Activated CD4-positive, alpha-beta memory T cell treated with anti-CD3 and anti-CD28 coated beads for 36 hours (primary cell): Measurements from ENCODE around the gene ODF2. TPM values are rescaled to one million over a fixed set of nuclear protein-coding genes. Genes with fewer than 3 reads are reported as not detected.
"Not testable (repeated sequence)": the region's sequence is repeated elsewhere in the genome, so short reads cannot be mapped to it uniquely, and the experiment has no call there.

ENCODE experiments used
- CTCF ChIA-PET: fragments of 350-600 bp; sonication (Branson Sonifier 250); formaldehyde crosslinking; loops from one replicate; lab custom pipeline; 2021; ENCODE audit warnings: antibody characterized with exemption, inconsistent platforms; lab: Charles Lee
- POLR2A ChIA-PET: fragments of 350-600 bp; sonication (Branson Sonifier 250); formaldehyde crosslinking; loops from one replicate; lab custom pipeline; 2021; ENCODE audit warnings: antibody characterized with exemption; lab: Charles Lee
- DNase-seq: peaks from one replicate; pipeline ENCODE4 v3.0.0-alpha.2; 2020
- H3K27ac Mint-ChIP-seq: one replicate; pipeline ENCODE4 v1.8.0; 2021; ENCODE audit warnings: mixed read lengths
- H3K27me3 Mint-ChIP-seq: one replicate; pipeline ENCODE4 v1.8.0; 2021; ENCODE audit warnings: mixed read lengths
- H3K36me3 Mint-ChIP-seq: one replicate; pipeline ENCODE4 v1.8.0; 2021; ENCODE audit warnings: mixed read lengths
- H3K4me1 Mint-ChIP-seq: one replicate; pipeline ENCODE4 v1.8.0; 2021; ENCODE audit warnings: low read depth, mixed read lengths
- H3K4me3 Mint-ChIP-seq: one replicate; pipeline ENCODE4 v1.8.0; 2021; ENCODE audit warnings: mild to moderate bottlenecking, mixed read lengths
- H3K9me3 Mint-ChIP-seq: one replicate; pipeline ENCODE4 v1.8.0; 2021; ENCODE audit warnings: mixed read lengths
- intact Hi-C: fragments of 100-400 bp; cut with micrococcal nuclease; formaldehyde crosslinking; loops from one replicate; pipeline ENCODE4 v1.15.1; 2023
- total RNA-seq, 2 experiments: library from RNA; stranded (reverse); gene quantifications; one replicate each; pipeline ENCODE4 v1.2.3, GENCODE V29; 2021

ODF2 gene
- total RNA-seq, 2 experiments from 2014 or later, result 68.9 to 72.8 TPM

GRCh38 chr9:128493424-128493823, 37.6 kb downstream of the ODF2 start:
- H3K27ac Mint-ChIP-seq, result no peak overlapping the region
- H3K4me1 Mint-ChIP-seq, result no peaks in the 10 kb centered on the region
- no peaks in the 10 kb centered on the region for H3K27me3 Mint-ChIP-seq
- CTCF ChIA-PET, result no interaction called here
- no peak for DNase-seq
- no peak overlapping the region for H3K4me3 Mint-ChIP-seq
- POLR2A ChIA-PET, result no interaction called here
- intact Hi-C loops, result no loop called here
- H3K9me3 Mint-ChIP-seq, result no peaks in the 10 kb centered on the region
- H3K36me3 Mint-ChIP-seq, result peaks cover 33% of the 10 kb centered on the region

GRCh38 chr9:128494108-128494745, 38.4 kb downstream of the ODF2 start:
- H3K27me3 Mint-ChIP-seq, result no peaks in the 10 kb centered on the region
- ChIA-PET CTCF (no interaction called here), POLR2A (no interaction called here)
- H3K27ac Mint-ChIP-seq, result no peak overlapping the region
- H3K4me3 Mint-ChIP-seq, result no peak overlapping the region
- no peaks in the 10 kb centered on the region for H3K4me1 Mint-ChIP-seq
- peaks cover 34% of the 10 kb centered on the region for H3K36me3 Mint-ChIP-seq
- intact Hi-C loops, result no loop called here
- no peak for DNase-seq
- H3K9me3 Mint-ChIP-seq, result no peaks in the 10 kb centered on the region

- ChIA-PET CTCF (interaction anchor here (1.0 kb wide), 1 partner anchor 56 kb away, joined by 4 read pairs; no protein-coding TSS in a partner anchor), POLR2A (no interaction called here)
- Mint-ChIP-seq H3K27me3 (no peaks in the 10 kb centered on the region), H3K27ac (no peak overlapping the region), H3K36me3 (peaks cover 31% of the 10 kb centered on the region), H3K4me3 (no peak overlapping the region), H3K9me3 (no peaks in the 10 kb centered on the region), H3K4me1 (no peaks in the 10 kb centered on the region)
- intact Hi-C loops, result no loop called here
- DNase-seq, result no peak
Observed at GRCh38 chr9:128494746-128495129, 38.9 kb downstream of the ODF2 start.

GRCh38 chr9:128495296-128495695, 39.5 kb downstream of the ODF2 start:
- peak overlapping the region; percentile 4 for H3K27ac Mint-ChIP-seq
- ChIA-PET POLR2A (no interaction called here), CTCF (interaction anchor here (1.0 kb wide), 1 partner anchor 56 kb away, joined by 4 read pairs; no protein-coding TSS in a partner anchor)
- H3K4me1 Mint-ChIP-seq, result no peaks in the 10 kb centered on the region
- H3K9me3 Mint-ChIP-seq, result no peaks in the 10 kb centered on the region
- H3K36me3 Mint-ChIP-seq, result peaks cover 34% of the 10 kb centered on the region
- intact Hi-C loops, result no loop called here
- no peak for DNase-seq
- H3K4me3 Mint-ChIP-seq, result no peak overlapping the region
- no peaks in the 10 kb centered on the region for H3K27me3 Mint-ChIP-seq

GRCh38 chr9:128495804-128496417, 40.1 kb downstream of the ODF2 start:
- H3K4me3 Mint-ChIP-seq, result no peak overlapping the region
- H3K27me3 Mint-ChIP-seq, result no peaks in the 10 kb centered on the region
- ChIA-PET POLR2A (no interaction called here), CTCF (interaction anchor here (1.0 kb wide), 1 partner anchor 57 kb away, joined by 4 read pairs; no protein-coding TSS in a partner anchor)
- H3K36me3 Mint-ChIP-seq, result peaks cover 34% of the 10 kb centered on the region
- H3K27ac Mint-ChIP-seq, result peak overlapping the region; percentile 4
- H3K9me3 Mint-ChIP-seq, result no peaks in the 10 kb centered on the region
- intact Hi-C loops, result no loop called here
- H3K4me1 Mint-ChIP-seq, result no peaks in the 10 kb centered on the region
- no peak for DNase-seq

- no peak overlapping the region for H3K4me3 Mint-ChIP-seq
- POLR2A ChIA-PET, result no interaction called here
- H3K27ac Mint-ChIP-seq, result no peak overlapping the region
- peaks cover 28% of the 10 kb centered on the region for H3K36me3 Mint-ChIP-seq
- H3K4me1 Mint-ChIP-seq, result no peaks in the 10 kb centered on the region
- CTCF ChIA-PET, result interaction anchor here (2.1 kb wide), 1 partner anchor 59 kb away, joined by 5 read pairs; no protein-coding TSS in a partner anchor
- no peak for DNase-seq
- no peaks in the 10 kb centered on the region for H3K27me3 Mint-ChIP-seq
- intact Hi-C loops, result no loop called here
- H3K9me3 Mint-ChIP-seq, result no peaks in the 10 kb centered on the region
Observed at GRCh38 chr9:128497824-128498610, 42.2 kb downstream of the ODF2 start.

- Mint-ChIP-seq H3K27ac (no peak overlapping the region), H3K4me3 (no peak overlapping the region), H3K4me1 (peaks cover 2% of the 10 kb centered on the region), H3K9me3 (no peaks in the 10 kb centered on the region), H3K36me3 (peaks cover 24% of the 10 kb centered on the region), H3K27me3 (no peaks in the 10 kb centered on the region)
- no peak for DNase-seq
- intact Hi-C loops, result no loop called here
- POLR2A ChIA-PET, result no interaction called here
- CTCF ChIA-PET, result no interaction called here
Observed at GRCh38 chr9:128498911-128499310, 43.1 kb downstream of the ODF2 start.

- DNase-seq, result no peak
- H3K4me1 Mint-ChIP-seq, result peaks cover 4% of the 10 kb centered on the region
- ChIA-PET CTCF (no interaction called here), POLR2A (no interaction called here)
- no peaks in the 10 kb centered on the region for H3K27me3 Mint-ChIP-seq
- H3K9me3 Mint-ChIP-seq, result no peaks in the 10 kb centered on the region
- H3K4me3 Mint-ChIP-seq, result no peak overlapping the region
- no peak overlapping the region for H3K27ac Mint-ChIP-seq
- intact Hi-C loops, result no loop called here
- peaks cover 22% of the 10 kb centered on the region for H3K36me3 Mint-ChIP-seq
Observed at GRCh38 chr9:128499920-128500319, 44.1 kb downstream of the ODF2 start.

GRCh38 chr9:128503415-128503825, 47.6 kb downstream of the ODF2 start:
- H3K9me3 Mint-ChIP-seq, H3K27me3 Mint-ChIP-seq, intact Hi-C loops, CTCF ChIA-PET, DNase-seq, H3K27ac Mint-ChIP-seq: not testable (repeated sequence)
- Mint-ChIP-seq H3K36me3 (peaks cover 17% of the 10 kb centered on the region), H3K4me3 (peak overlapping the region; percentile 69), H3K4me1 (peaks cover 17% of the 10 kb centered on the region)
- POLR2A ChIA-PET, result interaction anchor here (1.9 kb wide), 1 partner anchor 49 kb away, joined by 8 read pairs; the partner anchor contains the start of gene SPTAN1

GRCh38 chr9:128503870-128504269, 48.1 kb downstream of the ODF2 start:
- POLR2A ChIA-PET, result interaction anchor here (1.9 kb wide), 1 partner anchor 49 kb away, joined by 8 read pairs; the partner anchor contains the start of gene SPTAN1
- no peaks in the 10 kb centered on the region for H3K9me3 Mint-ChIP-seq

GRCh38 chr9:128504485-128505413, 48.9 kb downstream of the ODF2 start, which contains the start of gene GLE1:
GLE1 (plus strand) TSS chr9:128504719; CDS start chr9:128504806, 87 bp downstream.
- peak within 1 kb of the TSS; percentile 97 for H3K27ac Mint-ChIP-seq
- intact Hi-C loops, result loop anchor here (1.0 to 2.0 kb wide), 4 partner anchors 48 to 142 kb away; partner anchors contain the start of genes ODF2, SPTAN1 and URM1
- peaks cover 22% of the 10 kb centered on the region for H3K36me3 Mint-ChIP-seq
- no peaks in the 10 kb centered on the region for H3K27me3 Mint-ChIP-seq
- CTCF ChIA-PET, result interaction anchor here (0.7 to 1.3 kb wide), 4 partner anchors 66 to 210 kb away, joined by 3 read pairs; no protein-coding TSS in a partner anchor
- peak within 1 kb of the TSS; percentile 99 for H3K4me3 Mint-ChIP-seq
- peak; percentile 97 for DNase-seq
- H3K9me3 Mint-ChIP-seq, result no peaks in the 10 kb centered on the region
- peaks cover 26% of the 10 kb centered on the region for H3K4me1 Mint-ChIP-seq
- POLR2A ChIA-PET, result interaction anchor here (0.8 to 1.9 kb wide), 7 partner anchors 10 to 220 kb away, joined by 3 to 8 read pairs (median 3); partner anchors contain the start of gene SPTAN1

More at GRCh38 chr9:128503870-128504269, 48.1 kb downstream of the ODF2 start:
- CTCF ChIA-PET, result no interaction called here
- intact Hi-C loops, result loop anchor here (1.0 to 2.0 kb wide), 4 partner anchors 48 to 141 kb away; partner anchors contain the start of genes ODF2, SPTAN1 and URM1
- no peaks in the 10 kb centered on the region for H3K27me3 Mint-ChIP-seq
- peaks cover 18% of the 10 kb centered on the region for H3K36me3 Mint-ChIP-seq
- DNase-seq, result no peak
- H3K4me1 Mint-ChIP-seq, result peaks cover 22% of the 10 kb centered on the region
- no peak overlapping the region for H3K27ac Mint-ChIP-seq
- H3K4me3 Mint-ChIP-seq, result peak overlapping the region; percentile 69
